HepG2 (cell line): ENCODE data around the gene PCNA. TPM values are rescaled to one million over a fixed set of nuclear protein-coding genes. Genes with fewer than 3 reads are reported as not detected.
A peak's percentile ranks its signal among the peaks of the same experiment; 100 is the strongest.

ENCODE experiments used
- ARNT ChIP-seq: fragments of 450-650 bp; IDR thresholded peaks from 2 replicates; pipeline ENCODE4 v1.6.1; 2017
- ARNT2 ChIP-seq: sonication (generic); formaldehyde crosslinking; IDR thresholded peaks from 2 replicates; pipeline ENCODE4 v1.8.0; 2022; ENCODE audit warnings: mild to moderate bottlenecking, low read depth, missing genetic modification reagents, moderate library complexity
- IKZF4 ChIP-seq: sonication (generic); formaldehyde crosslinking; IDR thresholded peaks from 2 replicates; pipeline ENCODE4 v1.5.1; 2020; ENCODE audit warnings: borderline replicate concordance, mild to moderate bottlenecking, low read depth, missing genetic modification reagents; ENCODE audit errors: not compliant biosample characterization
- KLF6 ChIP-seq: IDR thresholded peaks from 2 replicates; pipeline ENCODE4 v1.8.0; 2016; ENCODE audit warnings: missing biosample characterization, missing genetic modification reagents
- MED13 ChIP-seq: sonication (generic); formaldehyde crosslinking; IDR thresholded peaks from 2 replicates; pipeline ENCODE4 v1.5.0; 2020; ENCODE audit warnings: missing genetic modification reagents
- MIXL1 ChIP-seq: IDR thresholded peaks from 2 replicates; pipeline ENCODE4 v1.6.1; 2016
- TMF1 ChIP-seq: sonication (generic); formaldehyde crosslinking; IDR thresholded peaks from 2 replicates; pipeline ENCODE4 v1.8.1; 2022; ENCODE audit warnings: low read depth, missing genetic modification reagents
- ZKSCAN1 ChIP-seq: fragments of 150-350 bp; IDR thresholded peaks from 2 replicates; pipeline ENCODE4 v1.6.1; 2014; ENCODE audit warnings: low read length
- ZNF160 ChIP-seq: sonication (generic); formaldehyde crosslinking; IDR thresholded peaks from 2 replicates; pipeline ENCODE4 v1.8.0; 2022; ENCODE audit warnings: mild to moderate bottlenecking, inconsistent platforms, missing genetic modification reagents
- ZNF274 ChIP-seq: sonication (generic); formaldehyde crosslinking; IDR thresholded peaks from 2 replicates; pipeline ENCODE4 v1.5.1; 2020; ENCODE audit warnings: mild to moderate bottlenecking, missing genetic modification reagents
- ZNF652 ChIP-seq: IDR thresholded peaks from 2 replicates; pipeline ENCODE4 v1.6.1; 2016; ENCODE audit warnings: low read depth, borderline replicate concordance
- ZNF776 ChIP-seq: sonication (generic); formaldehyde crosslinking; IDR thresholded peaks from 2 replicates; pipeline ENCODE4 v1.4.0; 2020; ENCODE audit warnings: mild to moderate bottlenecking, missing genetic modification reagents
- polyA plus RNA-seq, 8 experiments: library from polyadenylated mRNA; depleted of rRNA in 3 of 8; stranded (reverse) in 7 of 8; unstranded in 1 of 8; fragments of >200 nt; fragmentation: Illumina TruSeq in 4 of 8; extraction: Trizol in 4 of 8; gene quantifications; 2 replicates each; pipeline versions ENCODE4 v1.2.1 to v1.2.3, GENCODE V29; 2011 to 2016; ENCODE audit warnings: low read depth in 4 of 8, missing spikeins in 1 of 8, mixed read lengths in 1 of 8; ENCODE audit not compliant: insufficient read depth in 1 of 8
- total RNA-seq, 5 experiments: library from RNA; depleted of rRNA; stranded (reverse); fragments of >200 nt; fragmentation: Illumina TruSeq; extraction: Trizol; gene quantifications; 2 replicates each; pipeline ENCODE4 v1.2.3, GENCODE V29; 2016; ENCODE audit warnings: low read depth in 1 of 5
- TF ChIP-seq, protein P1 (sequence below): sonication (generic); formaldehyde crosslinking; IDR thresholded peaks from 2 replicates; pipeline ENCODE4 v1.5.0; 2020; ENCODE audit warnings: mild to moderate bottlenecking, missing genetic modification reagents, borderline replicate concordance
- TF ChIP-seq, protein P2 (sequence below): sonication (generic); formaldehyde crosslinking; IDR thresholded peaks from 2 replicates; pipeline ENCODE4 v1.5.0; 2020; ENCODE audit warnings: mild to moderate bottlenecking, missing genetic modification reagents
- TF ChIP-seq, protein P3 (sequence below): sonication (generic); formaldehyde crosslinking; IDR thresholded peaks from 2 replicates; pipeline ENCODE4 v1.8.1; 2023; ENCODE audit warnings: mild to moderate bottlenecking, inconsistent platforms, moderate library complexity, missing genetic modification reagents, borderline replicate concordance
- TF ChIP-seq, protein P4 (sequence below): sonication (generic); formaldehyde crosslinking; IDR thresholded peaks from 2 replicates; pipeline ENCODE4 v1.9.0; 2022; ENCODE audit warnings: low read depth, missing genetic modification reagents

Gene PCNA
- total and polyA plus RNA-seq, 2 of the 13 experiments (the other 11 are each of a cell fraction or from before 2014, with no cell fraction given): 229 to 655 TPM

DNA sequence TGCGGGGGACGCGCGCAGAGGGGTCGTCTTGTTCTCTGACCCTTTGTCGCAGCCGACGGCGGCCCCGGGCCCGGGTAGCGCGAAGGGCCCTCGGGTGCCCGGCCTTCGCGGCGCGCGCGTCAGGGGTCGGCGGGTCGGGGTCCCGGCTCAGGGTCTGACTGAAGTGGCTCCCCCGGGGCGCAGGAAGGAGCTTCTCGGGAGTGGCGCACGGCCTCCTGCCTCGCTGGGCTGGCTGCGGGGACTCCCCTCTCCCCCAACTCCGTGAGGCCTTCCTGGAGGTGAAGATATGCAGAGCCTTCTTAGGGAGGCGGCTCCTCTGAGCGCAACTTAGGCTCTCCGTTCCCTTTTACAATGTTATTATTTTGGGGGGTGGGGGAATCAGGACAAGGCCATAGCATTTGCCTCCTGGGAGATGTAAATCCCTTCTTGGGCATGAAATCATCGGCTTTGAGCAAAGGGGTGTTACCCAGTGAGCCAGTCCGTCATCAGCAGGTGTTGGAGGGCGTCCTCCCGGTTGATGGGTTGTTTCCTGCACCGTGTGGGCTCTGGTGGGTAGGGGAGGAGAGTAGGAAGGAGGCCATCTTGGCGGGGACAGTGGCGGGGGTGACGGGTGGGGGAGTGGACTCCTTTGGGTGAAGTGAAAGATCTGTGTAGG lies 7.6 kb upstream of the PCNA start (continued):
- TF ChIP-seq, protein P1, sequence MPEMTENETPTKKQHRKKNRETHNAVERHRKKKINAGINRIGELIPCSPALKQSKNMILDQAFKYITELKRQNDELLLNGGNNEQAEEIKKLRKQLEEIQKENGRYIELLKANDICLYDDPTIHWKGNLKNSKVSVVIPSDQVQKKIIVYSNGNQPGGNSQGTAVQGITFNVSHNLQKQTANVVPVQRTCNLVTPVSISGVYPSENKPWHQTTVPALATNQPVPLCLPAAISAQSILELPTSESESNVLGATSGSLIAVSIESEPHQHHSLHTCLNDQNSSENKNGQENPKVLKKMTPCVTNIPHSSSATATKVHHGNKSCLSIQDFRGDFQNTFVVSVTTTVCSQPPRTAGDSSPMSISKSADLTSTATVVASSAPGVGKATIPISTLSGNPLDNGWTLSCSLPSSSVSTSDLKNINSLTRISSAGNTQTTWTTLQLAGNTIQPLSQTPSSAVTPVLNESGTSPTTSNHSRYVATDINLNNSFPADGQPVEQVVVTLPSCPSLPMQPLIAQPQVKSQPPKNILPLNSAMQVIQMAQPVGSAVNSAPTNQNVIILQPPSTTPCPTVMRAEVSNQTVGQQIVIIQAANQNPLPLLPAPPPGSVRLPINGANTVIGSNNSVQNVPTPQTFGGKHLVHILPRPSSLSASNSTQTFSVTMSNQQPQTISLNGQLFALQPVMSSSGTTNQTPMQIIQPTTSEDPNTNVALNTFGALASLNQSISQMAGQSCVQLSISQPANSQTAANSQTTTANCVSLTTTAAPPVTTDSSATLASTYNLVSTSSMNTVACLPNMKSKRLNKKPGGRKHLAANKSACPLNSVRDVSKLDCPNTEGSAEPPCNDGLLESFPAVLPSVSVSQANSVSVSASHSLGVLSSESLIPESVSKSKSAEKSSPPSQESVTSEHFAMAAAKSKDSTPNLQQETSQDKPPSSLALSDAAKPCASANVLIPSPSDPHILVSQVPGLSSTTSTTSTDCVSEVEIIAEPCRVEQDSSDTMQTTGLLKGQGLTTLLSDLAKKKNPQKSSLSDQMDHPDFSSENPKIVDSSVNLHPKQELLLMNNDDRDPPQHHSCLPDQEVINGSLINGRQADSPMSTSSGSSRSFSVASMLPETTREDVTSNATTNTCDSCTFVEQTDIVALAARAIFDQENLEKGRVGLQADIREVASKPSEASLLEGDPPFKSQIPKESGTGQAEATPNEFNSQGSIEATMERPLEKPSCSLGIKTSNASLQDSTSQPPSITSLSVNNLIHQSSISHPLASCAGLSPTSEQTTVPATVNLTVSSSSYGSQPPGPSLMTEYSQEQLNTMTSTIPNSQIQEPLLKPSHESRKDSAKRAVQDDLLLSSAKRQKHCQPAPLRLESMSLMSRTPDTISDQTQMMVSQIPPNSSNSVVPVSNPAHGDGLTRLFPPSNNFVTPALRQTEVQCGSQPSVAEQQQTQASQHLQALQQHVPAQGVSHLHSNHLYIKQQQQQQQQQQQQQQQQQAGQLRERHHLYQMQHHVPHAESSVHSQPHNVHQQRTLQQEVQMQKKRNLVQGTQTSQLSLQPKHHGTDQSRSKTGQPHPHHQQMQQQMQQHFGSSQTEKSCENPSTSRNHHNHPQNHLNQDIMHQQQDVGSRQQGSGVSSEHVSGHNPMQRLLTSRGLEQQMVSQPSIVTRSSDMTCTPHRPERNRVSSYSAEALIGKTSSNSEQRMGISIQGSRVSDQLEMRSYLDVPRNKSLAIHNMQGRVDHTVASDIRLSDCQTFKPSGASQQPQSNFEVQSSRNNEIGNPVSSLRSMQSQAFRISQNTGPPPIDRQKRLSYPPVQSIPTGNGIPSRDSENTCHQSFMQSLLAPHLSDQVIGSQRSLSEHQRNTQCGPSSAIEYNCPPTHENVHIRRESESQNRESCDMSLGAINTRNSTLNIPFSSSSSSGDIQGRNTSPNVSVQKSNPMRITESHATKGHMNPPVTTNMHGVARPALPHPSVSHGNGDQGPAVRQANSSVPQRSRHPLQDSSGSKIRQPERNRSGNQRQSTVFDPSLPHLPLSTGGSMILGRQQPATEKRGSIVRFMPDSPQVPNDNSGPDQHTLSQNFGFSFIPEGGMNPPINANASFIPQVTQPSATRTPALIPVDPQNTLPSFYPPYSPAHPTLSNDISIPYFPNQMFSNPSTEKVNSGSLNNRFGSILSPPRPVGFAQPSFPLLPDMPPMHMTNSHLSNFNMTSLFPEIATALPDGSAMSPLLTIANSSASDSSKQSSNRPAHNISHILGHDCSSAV (CRISPR knock-in tag): 0 out of 2 replicates have a peak, but pooled peaks have one; percentile 11
- TF ChIP-seq ZNF776 (CRISPR knock-in tag) (peak; percentile 55; the same call in 1 of the 2 replicates), ZKSCAN1 (no peak), ZNF274 (no peak; the same call in none of the 2 replicates), ZNF652 (no peak), ZNF160 (no peak), IKZF4 (CRISPR knock-in tag) (no peak), ARNT (no peak), ARNT2 (CRISPR knock-in tag) (no peak), TMF1 (no peak), MIXL1 (CRISPR knock-in tag) (no peak), MED13 (no peak), KLF6 (CRISPR knock-in tag) (peak; percentile 15; the same call in 1 of the 2 replicates)
- TF ChIP-seq, protein P2, sequence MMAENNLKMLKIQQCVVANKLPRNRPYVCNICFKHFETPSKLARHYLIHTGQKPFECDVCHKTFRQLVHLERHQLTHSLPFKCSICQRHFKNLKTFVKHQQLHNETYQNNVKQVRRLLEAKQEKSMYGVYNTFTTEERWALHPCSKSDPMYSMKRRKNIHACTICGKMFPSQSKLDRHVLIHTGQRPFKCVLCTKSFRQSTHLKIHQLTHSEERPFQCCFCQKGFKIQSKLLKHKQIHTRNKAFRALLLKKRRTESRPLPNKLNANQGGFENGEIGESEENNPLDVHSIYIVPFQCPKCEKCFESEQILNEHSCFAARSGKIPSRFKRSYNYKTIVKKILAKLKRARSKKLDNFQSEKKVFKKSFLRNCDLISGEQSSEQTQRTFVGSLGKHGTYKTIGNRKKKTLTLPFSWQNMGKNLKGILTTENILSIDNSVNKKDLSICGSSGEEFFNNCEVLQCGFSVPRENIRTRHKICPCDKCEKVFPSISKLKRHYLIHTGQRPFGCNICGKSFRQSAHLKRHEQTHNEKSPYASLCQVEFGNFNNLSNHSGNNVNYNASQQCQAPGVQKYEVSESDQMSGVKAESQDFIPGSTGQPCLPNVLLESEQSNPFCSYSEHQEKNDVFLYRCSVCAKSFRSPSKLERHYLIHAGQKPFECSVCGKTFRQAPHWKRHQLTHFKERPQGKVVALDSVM (CRISPR knock-in tag): peak; percentile 19; the same call in 1 of the 2 replicates
- TF ChIP-seq, protein P3, sequence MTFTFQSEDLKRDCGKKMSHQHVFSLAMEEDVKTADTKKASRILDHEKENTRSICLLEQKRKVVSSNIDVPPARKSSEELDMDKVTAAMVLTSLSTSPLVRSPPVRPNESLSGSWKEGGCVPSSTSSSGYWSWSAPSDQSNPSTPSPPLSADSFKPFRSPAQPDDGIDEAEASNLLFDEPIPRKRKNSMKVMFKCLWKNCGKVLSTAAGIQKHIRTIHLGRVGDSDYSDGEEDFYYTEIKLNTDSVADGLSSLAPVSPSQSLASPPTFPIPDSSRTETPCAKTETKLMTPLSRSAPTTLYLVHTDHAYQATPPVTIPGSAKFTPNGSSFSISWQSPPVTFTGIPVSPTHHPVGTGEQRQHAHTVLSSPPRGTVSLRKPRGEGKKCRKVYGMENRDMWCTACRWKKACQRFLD (CRISPR knock-in tag): peak; percentile 3; the same call in 1 of the 2 replicates
- TF ChIP-seq, protein P4, sequence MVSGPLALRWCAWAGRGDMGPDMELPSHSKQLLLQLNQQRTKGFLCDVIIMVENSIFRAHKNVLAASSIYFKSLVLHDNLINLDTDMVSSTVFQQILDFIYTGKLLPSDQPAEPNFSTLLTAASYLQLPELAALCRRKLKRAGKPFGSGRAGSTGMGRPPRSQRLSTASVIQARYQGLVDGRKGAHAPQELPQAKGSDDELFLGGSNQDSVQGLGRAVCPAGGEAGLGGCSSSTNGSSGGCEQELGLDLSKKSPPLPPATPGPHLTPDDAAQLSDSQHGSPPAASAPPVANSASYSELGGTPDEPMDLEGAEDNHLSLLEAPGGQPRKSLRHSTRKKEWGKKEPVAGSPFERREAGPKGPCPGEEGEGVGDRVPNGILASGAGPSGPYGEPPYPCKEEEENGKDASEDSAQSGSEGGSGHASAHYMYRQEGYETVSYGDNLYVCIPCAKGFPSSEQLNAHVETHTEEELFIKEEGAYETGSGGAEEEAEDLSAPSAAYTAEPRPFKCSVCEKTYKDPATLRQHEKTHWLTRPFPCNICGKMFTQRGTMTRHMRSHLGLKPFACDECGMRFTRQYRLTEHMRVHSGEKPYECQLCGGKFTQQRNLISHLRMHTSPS (CRISPR knock-in tag): no peak
